HG03064 (cell line): ENCODE results near the gene GSDMA.
"Not testable (repeated sequence)": the region's sequence is repeated elsewhere in the genome, so short reads cannot be mapped to it uniquely, and the experiment has no call there.

Experiments used
- ATAC-seq: cut with Tn5 transposase; IDR thresholded peaks from one replicate; pipeline ENCODE4 v1.9.1; 2021; ENCODE audit warnings: low read depth; ENCODE audit not compliant: unreplicated experiment

Gene GSDMA

GRCh38 chr17:39928858-39929645, 33.8 kb upstream of the GSDMA start:
- no peak for ATAC-seq

GRCh38 chr17:39929646-39930407, 33.0 kb upstream of the GSDMA start:
- no peak for ATAC-seq

GRCh38 chr17:39933912-39934311, 28.9 kb upstream of the GSDMA start:
- ATAC-seq, result no peak

- no peak for ATAC-seq
Observed at GRCh38 chr17:39934324-39934723, 28.5 kb upstream of the GSDMA start.

- ATAC-seq, result no peak
Observed at GRCh38 chr17:39935909-39936308, 26.9 kb upstream of the GSDMA start.

GRCh38 chr17:39937447-39937846, 25.4 kb upstream of the GSDMA start:
- ATAC-seq, result no peak

GRCh38 chr17:39938140-39938869, 24.5 kb upstream of the GSDMA start:
- ATAC-seq, result no peak

GRCh38 chr17:39939106-39939505, 23.7 kb upstream of the GSDMA start:
- no peak for ATAC-seq

- no peak for ATAC-seq
Observed at GRCh38 chr17:39939588-39940419, 23.0 kb upstream of the GSDMA start.

- no peak for ATAC-seq
Observed at GRCh38 chr17:39943702-39944392, 19.0 kb upstream of the GSDMA start.

GRCh38 chr17:39944393-39944711, 18.5 kb upstream of the GSDMA start:
- ATAC-seq, result no peak

GRCh38 chr17:39946551-39947330, 16.1 kb upstream of the GSDMA start:
- ATAC-seq, result no peak

- not testable (repeated sequence) for ATAC-seq
Observed at GRCh38 chr17:39948489-39948828, 14.3 kb upstream of the GSDMA start.

GRCh38 chr17:39949028-39949427, 13.8 kb upstream of the GSDMA start:
- no peak for ATAC-seq

GRCh38 chr17:39950871-39951348, 11.9 kb upstream of the GSDMA start:
- ATAC-seq, result no peak

- ATAC-seq, result no peak
Observed at GRCh38 chr17:39951924-39952679, 10.7 kb upstream of the GSDMA start.

- ATAC-seq, result peak; percentile 59
Observed at GRCh38 chr17:39952680-39953470, 9.9 kb upstream of the GSDMA start.

GRCh38 chr17:39953471-39953888, 9.3 kb upstream of the GSDMA start:
- no peak for ATAC-seq
